GM04504 (cell line): Measurements from ENCODE around the gene CRYBA4.
"Not testable (repeated sequence)": the region's sequence is repeated elsewhere in the genome, so short reads cannot be mapped to it uniquely, and the experiment has no call there.

ENCODE experiments used
- DNase-seq: peaks from one replicate; pipeline ENCODE4 v3.0.0-alpha.2; 2012; ENCODE audit warnings: low read depth

The CRYBA4 gene

GRCh38 chr22:26597026-26597425 lies 24.7 kb upstream of the CRYBA4 start:
- DNase-seq = no peak

GRCh38 chr22:26597480-26597879 lies 24.3 kb upstream of the CRYBA4 start:
- DNase-seq = no peak

- no peak for DNase-seq
These were observed 22.3 kb upstream of the CRYBA4 start for GRCh38 chr22:26599505-26599904.

- DNase-seq = no peak
These were observed 20.0 kb upstream of the CRYBA4 start for GRCh38 chr22:26601726-26602125.

GRCh38 chr22:26602127-26602526 lies 19.6 kb upstream of the CRYBA4 start:
- no peak for DNase-seq

- no peak for DNase-seq
These were observed 17.4 kb upstream of the CRYBA4 start for GRCh38 chr22:26604368-26604767.

GRCh38 chr22:26606611-26607010 lies 15.2 kb upstream of the CRYBA4 start:
- DNase-seq = no peak

- no peak for DNase-seq
These were observed 13.6 kb upstream of the CRYBA4 start for GRCh38 chr22:26608129-26608528.

- DNase-seq = no peak
These were observed 12.5 kb upstream of the CRYBA4 start for GRCh38 chr22:26609287-26609686.

GRCh38 chr22:26610072-26610958 lies 11.4 kb upstream of the CRYBA4 start:
- DNase-seq = peak; percentile 85

- no peak for DNase-seq
These were observed 10.8 kb upstream of the CRYBA4 start for GRCh38 chr22:26610996-26611395.

GRCh38 chr22:26612652-26613051 lies 9.1 kb upstream of the CRYBA4 start:
- no peak for DNase-seq

GRCh38 chr22:26613753-26614152 lies 8.0 kb upstream of the CRYBA4 start:
- not testable (repeated sequence) for DNase-seq

- DNase-seq = no peak
These were observed 7.4 kb upstream of the CRYBA4 start for GRCh38 chr22:26614322-26614721.

- DNase-seq = no peak
These were observed 6.6 kb upstream of the CRYBA4 start for GRCh38 chr22:26615149-26615548.

GRCh38 chr22:26615830-26616435 lies 5.8 kb upstream of the CRYBA4 start:
- DNase-seq = no peak

- DNase-seq = no peak
These were observed 5.1 kb upstream of the CRYBA4 start for GRCh38 chr22:26616650-26617049.

- no peak for DNase-seq
These were observed 4.2 kb upstream of the CRYBA4 start, which contains the start of gene CRYBB1 for GRCh38 chr22:26617271-26618199. Gene CRYBB1 (minus strand): TSS chr22:26618027. CDS start chr22:26616319, 1,708 bp downstream.

GRCh38 chr22:26618455-26618854 lies 3.3 kb upstream of the CRYBA4 start:
- DNase-seq = no peak

- no peak for DNase-seq
These were observed 2.3 kb upstream of the CRYBA4 start for GRCh38 chr22:26619510-26619909.

GRCh38 chr22:26620197-26620596 lies 1.6 kb upstream of the CRYBA4 start:
- DNase-seq = no peak

GRCh38 chr22:26623984-26624383 lies 2.2 kb downstream of the CRYBA4 start:
- no peak for DNase-seq
